K562 (cell line): Measurements from ENCODE around the gene LY6G6C. TPM values are rescaled to one million over a fixed set of nuclear protein-coding genes. Genes with fewer than 3 reads are reported as not detected.
A peak's percentile ranks its signal among the peaks of the same experiment; 100 is the strongest.

ENCODE experiments used
- ARID2 ChIP-seq: fragments of 450-650 bp; IDR thresholded peaks from 2 replicates; pipeline ENCODE4 v1.6.1; 2017; ENCODE audit warnings: antibody characterized with exemption, mild to moderate bottlenecking
- CBFA2T3 ChIP-seq: fragments of 450-650 bp; IDR thresholded peaks from 2 replicates; pipeline ENCODE4 v1.6.1; 2017
- ELF4 ChIP-seq: fragments of 450-650 bp; formaldehyde crosslinking; IDR thresholded peaks from 2 replicates; pipeline ENCODE4 v1.4.0; 2022; ENCODE audit warnings: missing genetic modification characterization
- FUS ChIP-seq: fragments of 200-400 bp; formaldehyde crosslinking; optimal IDR thresholded peaks from 2 replicates; pipeline ENCODE3; 2017; ENCODE audit warnings: low read depth, low read length
- GABPA ChIP-seq: fragments of 200-800 bp; sonication (Bioruptor generic); conservative IDR thresholded peaks from 2 replicates; pipeline ENCODE4 v1.6.1; 2016; ENCODE audit warnings: low read depth, missing genetic modification characterization, missing compliant biosample characterization
- MCM5 ChIP-seq: fragments of 450-650 bp; IDR thresholded peaks from 2 replicates; pipeline ENCODE4 v1.6.1; 2016; ENCODE audit warnings: low read depth
- MEIS2 ChIP-seq: fragments of 450-650 bp; IDR thresholded peaks from 2 replicates; pipeline ENCODE4 v1.6.1; 2014; ENCODE audit warnings: mild to moderate bottlenecking; ENCODE audit not compliant: partially characterized antibody
- MTA2 ChIP-seq: fragments of 450-650 bp; IDR thresholded peaks from 2 replicates; pipeline ENCODE4 v1.6.1; 2016; ENCODE audit warnings: low read depth
- MTA3 ChIP-seq: fragments of 450-650 bp; formaldehyde crosslinking; IDR thresholded peaks from 2 replicates; pipeline ENCODE4 v1.6.1; 2017; ENCODE audit warnings: mild to moderate bottlenecking, borderline replicate concordance
- NELFE ChIP-seq: IDR thresholded peaks from 2 replicates; pipeline ENCODE4 v1.6.1; 2011; ENCODE audit warnings: mild to moderate bottlenecking; ENCODE audit not compliant: insufficient read depth, insufficient read length
- NFIX ChIP-seq: fragments of 250-450 bp; sonication (Bioruptor Pico); IDR thresholded peaks from 2 replicates; pipeline ENCODE4 v1.4.0; 2020; ENCODE audit warnings: low read depth, mild to moderate bottlenecking, moderate library complexity
- POLR2G ChIP-seq: fragments of 200-400 bp; formaldehyde crosslinking; IDR thresholded peaks from 2 replicates; pipeline ENCODE4 v1.6.1; 2017; ENCODE audit warnings: low read depth, mild to moderate bottlenecking, antibody characterized with exemption, low read length, moderate library complexity
- PTRF ChIP-seq: fragments of 450-650 bp; IDR thresholded peaks from 2 replicates; pipeline ENCODE4 v1.6.1; 2016; ENCODE audit warnings: mild to moderate bottlenecking, missing genetic modification characterization, missing compliant biosample characterization
- SIX5 ChIP-seq, 2 experiments: IDR thresholded peaks; 2 replicates each; pipeline ENCODE4 v1.6.1; 2011; ENCODE audit warnings: low read length in 2 of 2, borderline replicate concordance in 1 of 2, low read depth in 1 of 2, mild to moderate bottlenecking in 1 of 2, moderate library complexity in 1 of 2; ENCODE audit not compliant: insufficient read depth in 1 of 2
- SMAD1 ChIP-seq: fragments of 150-350 bp; IDR thresholded peaks from 2 replicates; pipeline ENCODE4 v1.6.1; 2014; ENCODE audit warnings: low read length, low read depth; ENCODE audit not compliant: partially characterized antibody
- SMC3 ChIP-seq: conservative IDR thresholded peaks from 2 replicates; pipeline ENCODE4 v1.6.1; 2011; ENCODE audit warnings: low read depth, low read length, improper control_type of control experiment; ENCODE audit not compliant: insufficient read depth
- SNAPC5 ChIP-seq: fragments of 250-450 bp; sonication (Bioruptor Pico); IDR thresholded peaks from 2 replicates; pipeline ENCODE4 v1.8.0; 2021; ENCODE audit warnings: moderate library complexity, mild to moderate bottlenecking, inconsistent platforms
- SP2 ChIP-seq: IDR thresholded peaks from 2 replicates; pipeline ENCODE4 v1.6.1; 2011; ENCODE audit warnings: mild to moderate bottlenecking, low read depth, low read length, moderate library complexity; ENCODE audit not compliant: poor library complexity, severe bottlenecking; ENCODE audit errors: extremely low read depth
- STAG1 ChIP-seq: sonication (generic); formaldehyde crosslinking; IDR thresholded peaks from 2 replicates; pipeline ENCODE4 v1.5.0; 2020; ENCODE audit warnings: missing genetic modification reagents, borderline replicate concordance
- ZBTB33 ChIP-seq: sonication (generic); formaldehyde crosslinking; IDR thresholded peaks from 2 replicates; pipeline ENCODE4 v1.8.1; 2023; ENCODE audit warnings: mild to moderate bottlenecking, missing genetic modification reagents
- ZKSCAN1 ChIP-seq: fragments of 150-350 bp; IDR thresholded peaks from 2 replicates; pipeline ENCODE4 v1.6.1; 2016; ENCODE audit warnings: low read depth, low read length
- ZNF347 ChIP-seq: fragments of 450-650 bp; formaldehyde crosslinking; IDR thresholded peaks from 2 replicates; pipeline ENCODE4 v1.4.0; 2020; ENCODE audit warnings: low read depth, mild to moderate bottlenecking, moderate library complexity
- ZSCAN29 ChIP-seq: fragments of 450-650 bp; IDR thresholded peaks from 2 replicates; pipeline ENCODE4 v1.6.1; 2017
- polyA plus RNA-seq, 8 experiments: library from polyadenylated mRNA; depleted of rRNA in 4 of 8; stranded (reverse) in 5 of 8; unstranded in 3 of 8; fragments of >200 nt; fragmentation: Nextera tagmentation in 2 of 8; fragmentation: Illumina TruSeq in 1 of 8; extraction: Ambion mirVana in 2 of 8; extraction: Trizol in 1 of 8; gene quantifications; 2 replicates each; pipeline versions ENCODE4 v1.2.1 to v1.2.3, GENCODE V29; 2011 to 2014; ENCODE audit warnings: inconsistent platforms in 1 of 8, missing spikeins in 1 of 8
- total RNA-seq, 7 experiments: library from RNA; depleted of rRNA in 6 of 7; stranded (reverse); fragments of >200 nt in 6 of 7; fragmentation: Illumina TruSeq in 2 of 7; extraction: Trizol in 2 of 7; gene quantifications; 2 replicates each; pipeline versions ENCODE4 v1.2.1 to v1.2.3, GENCODE V29; 2011 to 2021; ENCODE audit warnings: low replicate concordance in 1 of 7
- TF ChIP-seq, protein P1 (sequence below): sonication (generic); formaldehyde crosslinking; IDR thresholded peaks from 2 replicates; pipeline ENCODE4 v1.8.1; 2023; ENCODE audit warnings: mild to moderate bottlenecking, missing genetic modification reagents, moderate library complexity
- TF ChIP-seq, protein P2 (sequence below): sonication (generic); formaldehyde crosslinking; IDR thresholded peaks from 2 replicates; pipeline ENCODE4 v1.8.0; 2022; ENCODE audit warnings: missing genetic modification reagents, mild to moderate bottlenecking, moderate library complexity, borderline replicate concordance

Gene LY6G6C
- total and polyA plus RNA-seq, 9 of the 15 experiments (the other 6 are each of a cell fraction or from before 2014, with no cell fraction given): 0.06 to 0.20 TPM; not detected in 7

DNA sequence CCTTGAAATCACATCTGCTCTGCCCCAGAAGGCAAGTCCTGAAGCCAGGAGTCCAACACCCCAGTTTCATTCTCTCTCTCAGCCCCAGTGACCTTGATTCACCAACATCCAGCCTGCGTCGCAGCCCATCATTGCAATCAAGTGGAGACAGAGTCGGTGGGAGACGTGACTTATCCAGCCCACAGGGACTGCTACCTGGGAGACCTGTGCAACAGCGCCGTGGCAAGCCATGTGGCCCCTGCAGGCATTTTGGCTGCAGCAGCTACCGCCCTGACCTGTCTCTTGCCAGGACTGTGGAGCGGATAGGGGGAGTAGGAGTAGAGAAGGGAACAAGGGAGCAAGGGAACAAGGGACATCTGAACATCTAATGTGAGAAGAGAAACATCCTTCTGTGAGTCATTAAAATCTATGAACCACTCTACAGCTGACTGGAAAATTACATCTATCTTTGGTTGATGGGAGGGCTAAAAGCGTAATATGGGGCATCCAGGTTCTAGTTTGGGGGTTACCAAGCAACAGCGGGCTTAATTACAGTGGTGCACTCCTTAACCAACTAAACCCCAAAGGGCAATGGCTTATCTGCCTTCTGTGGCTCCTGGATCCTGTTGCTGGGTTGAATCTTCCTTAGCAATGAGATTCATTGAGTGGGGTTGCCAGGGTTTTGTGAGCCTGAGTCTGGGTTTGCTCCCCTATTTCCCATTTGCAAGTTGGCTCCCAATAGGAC is 3.9 kb downstream of the LY6G6C start (continued):
- TF ChIP-seq NELFE (no peak), SNAPC5 (CRISPR knock-in tag) (no peak), NFIX (CRISPR knock-in tag) (no peak), FUS (no peak), GABPA (tag) (no peak), MCM5 (no peak), ARID2 (peak; percentile 70; the same call in 1 of the 2 replicates), ZNF347 (CRISPR knock-in tag) (no peak), STAG1 (CRISPR knock-in tag) (no peak; the same call in 1 of the 2 replicates), ZKSCAN1 (0 out of 2 replicates have a peak, but pooled peaks have one; percentile 35), SMC3 (0 out of 2 replicates have a peak, but pooled peaks have one; percentile 25), ZBTB33 (CRISPR knock-in tag) (0 out of 2 replicates have a peak, but pooled peaks have one; percentile 59), SMAD1 (no peak), PTRF (tag) (no peak), POLR2G (no peak), MTA2 (no peak), ELF4 (peak; percentile 37; the same call in 1 of the 2 replicates), SP2 (no peak), MTA3 (0 out of 2 replicates have a peak, but pooled peaks have one; percentile 34), SIX5 (IDR thresholded peaks at IDR 0.05; ENCODE audit: borderline replicate concordance in 1 of 2, insufficient read depth in 1 of 2, low read depth in 1 of 2, low read length in 2 of 2) (0 out of 4 replicates have a peak, but pooled peaks of 1 of the 2 experiments have one; percentile 26), MEIS2 (no peak), CBFA2T3 (no peak), ZSCAN29 (no peak)
- TF ChIP-seq, protein P1, sequence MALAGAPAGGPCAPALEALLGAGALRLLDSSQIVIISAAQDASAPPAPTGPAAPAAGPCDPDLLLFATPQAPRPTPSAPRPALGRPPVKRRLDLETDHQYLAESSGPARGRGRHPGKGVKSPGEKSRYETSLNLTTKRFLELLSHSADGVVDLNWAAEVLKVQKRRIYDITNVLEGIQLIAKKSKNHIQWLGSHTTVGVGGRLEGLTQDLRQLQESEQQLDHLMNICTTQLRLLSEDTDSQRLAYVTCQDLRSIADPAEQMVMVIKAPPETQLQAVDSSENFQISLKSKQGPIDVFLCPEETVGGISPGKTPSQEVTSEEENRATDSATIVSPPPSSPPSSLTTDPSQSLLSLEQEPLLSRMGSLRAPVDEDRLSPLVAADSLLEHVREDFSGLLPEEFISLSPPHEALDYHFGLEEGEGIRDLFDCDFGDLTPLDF: peak; percentile 73; the same call in 1 of the 2 replicates
- TF ChIP-seq, protein P2, sequence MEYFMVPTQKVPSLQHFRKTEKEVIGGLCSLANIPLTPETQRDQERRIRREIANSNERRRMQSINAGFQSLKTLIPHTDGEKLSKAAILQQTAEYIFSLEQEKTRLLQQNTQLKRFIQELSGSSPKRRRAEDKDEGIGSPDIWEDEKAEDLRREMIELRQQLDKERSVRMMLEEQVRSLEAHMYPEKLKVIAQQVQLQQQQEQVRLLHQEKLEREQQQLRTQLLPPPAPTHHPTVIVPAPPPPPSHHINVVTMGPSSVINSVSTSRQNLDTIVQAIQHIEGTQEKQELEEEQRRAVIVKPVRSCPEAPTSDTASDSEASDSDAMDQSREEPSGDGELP (CRISPR knock-in tag): peak; percentile 64; the same call in 1 of the 2 replicates
